Measurements from ENCODE around the gene SIAH2. TPM values are rescaled to one million over a fixed set of nuclear protein-coding genes. Genes with fewer than 3 reads are reported as not detected.

The SIAH2 gene
- total RNA-seq, 1 experiment from 2014 or later, result 117 TPM

DNA sequence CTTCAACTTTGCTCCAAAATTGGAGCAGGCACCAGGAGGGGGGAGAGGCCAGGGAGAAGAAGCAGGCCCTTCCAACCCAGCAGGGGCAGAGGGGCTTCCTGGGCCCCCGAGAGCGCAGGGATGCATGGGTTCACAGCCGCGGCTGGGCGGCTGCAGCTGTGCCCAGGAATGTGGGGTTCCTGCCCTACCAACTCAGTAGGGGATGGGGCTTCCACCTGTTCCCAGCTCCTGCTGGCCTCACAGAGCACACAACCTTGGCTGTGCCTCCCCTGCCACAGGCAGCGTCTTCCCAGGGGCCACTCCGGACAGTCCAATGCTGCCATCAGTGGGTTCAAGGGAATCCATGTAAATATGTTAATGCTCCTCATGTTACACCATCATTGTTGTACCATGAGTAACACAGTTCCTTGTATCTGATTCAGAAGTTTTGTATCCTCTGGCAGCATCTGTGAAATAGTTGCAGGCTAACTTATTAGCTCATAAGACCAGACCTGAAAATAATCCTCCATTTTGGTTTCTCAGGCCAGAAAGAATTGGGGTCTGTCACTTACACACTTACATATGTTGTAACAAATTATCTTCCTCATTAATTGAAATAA is 12.1 kb upstream of the SIAH2 start:
- DNase-seq (ENCODE audit: low spot score), result no peak

DNA sequence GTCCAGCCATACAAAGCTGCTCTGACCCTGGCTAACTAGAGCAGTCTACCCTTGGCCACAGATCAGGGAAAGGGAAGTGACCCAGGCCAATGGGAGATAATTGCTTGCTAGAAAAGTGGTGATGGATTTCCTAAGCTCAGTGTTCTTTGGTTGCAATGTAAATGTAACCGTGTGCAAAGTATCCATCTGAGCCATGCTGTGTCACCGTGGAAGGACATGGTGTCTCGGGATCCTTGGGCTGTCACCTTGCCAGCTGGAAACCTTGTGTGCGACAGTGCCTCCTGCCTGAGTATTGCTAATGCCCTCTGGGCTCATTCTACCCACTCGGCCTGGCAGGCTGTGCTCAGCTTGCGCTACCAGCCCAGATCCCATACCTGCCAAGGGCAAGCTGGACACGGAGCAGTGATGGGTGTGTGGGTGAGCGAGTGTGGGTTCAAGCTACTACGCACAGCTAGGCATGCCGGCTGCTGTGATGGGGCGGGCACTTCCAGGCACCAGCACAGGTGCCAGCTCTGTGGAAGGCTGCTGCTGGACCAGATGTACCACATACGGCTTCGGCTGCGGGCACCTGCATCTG is 10.7 kb upstream of the SIAH2 start:
- DNase-seq (ENCODE audit: low spot score), result no peak

DNA sequence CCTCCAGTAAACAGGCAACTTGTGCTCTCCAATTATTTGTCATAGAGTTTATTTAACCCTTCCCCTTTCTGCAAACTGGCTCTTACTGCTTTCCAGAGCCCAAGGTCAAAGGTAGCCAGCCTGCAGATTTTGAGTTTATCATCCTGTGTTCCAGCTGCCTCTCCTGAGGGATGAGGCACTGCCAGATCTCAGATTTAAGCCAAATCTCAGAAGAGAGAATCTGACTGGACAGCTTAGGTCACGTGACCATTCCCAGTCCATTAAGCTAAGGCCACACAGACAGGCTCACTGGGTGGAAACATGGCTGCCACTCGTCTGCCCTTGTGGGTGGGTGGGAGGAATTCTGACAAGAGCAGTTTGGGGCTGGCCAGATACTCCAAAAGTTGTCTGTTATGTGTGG is 8.6 kb upstream of the SIAH2 start:
- DNase-seq (ENCODE audit: low spot score), result no peak

DNA sequence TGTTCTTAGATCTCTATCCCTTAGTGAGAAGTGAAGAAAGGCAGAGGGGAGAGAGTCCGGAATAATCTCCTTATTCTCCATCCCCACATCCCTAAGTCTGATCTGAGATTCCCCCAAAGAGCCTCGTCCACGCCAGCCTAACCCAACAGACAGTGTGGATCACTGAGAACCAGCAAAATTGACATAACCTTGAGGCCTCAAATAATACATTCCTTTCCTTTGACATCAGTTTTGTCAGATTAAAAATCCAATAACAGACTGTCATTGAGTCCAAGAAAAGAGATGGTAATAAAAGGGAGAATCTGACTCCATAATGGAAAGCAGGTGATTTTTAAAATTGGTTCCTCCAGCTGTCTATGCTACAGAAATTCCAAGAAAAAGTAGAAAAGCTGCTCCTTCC is 7.7 kb upstream of the SIAH2 start:
- no peak for DNase-seq (ENCODE audit: low spot score)

DNA sequence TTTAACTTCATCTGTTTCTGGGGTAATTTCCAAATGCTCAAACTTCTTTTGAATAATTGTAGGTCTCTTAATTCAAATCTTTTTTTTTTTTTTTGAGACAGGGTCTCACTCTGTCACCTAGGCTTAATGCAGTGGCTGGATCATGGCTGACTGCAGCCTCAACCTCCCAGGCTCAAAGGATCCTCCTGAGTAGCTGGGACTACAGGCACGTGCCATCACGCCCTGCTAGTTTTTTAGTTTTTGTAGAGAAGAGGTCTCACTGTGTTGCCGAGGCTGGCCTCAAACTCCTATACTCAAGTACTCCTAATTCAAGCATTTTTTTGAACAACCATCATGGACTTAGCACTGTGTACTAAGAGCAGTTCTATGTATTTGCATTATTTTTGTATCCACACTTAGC is 3.8 kb upstream of the SIAH2 start:
- DNase-seq (ENCODE audit: low spot score), result no peak

DNA sequence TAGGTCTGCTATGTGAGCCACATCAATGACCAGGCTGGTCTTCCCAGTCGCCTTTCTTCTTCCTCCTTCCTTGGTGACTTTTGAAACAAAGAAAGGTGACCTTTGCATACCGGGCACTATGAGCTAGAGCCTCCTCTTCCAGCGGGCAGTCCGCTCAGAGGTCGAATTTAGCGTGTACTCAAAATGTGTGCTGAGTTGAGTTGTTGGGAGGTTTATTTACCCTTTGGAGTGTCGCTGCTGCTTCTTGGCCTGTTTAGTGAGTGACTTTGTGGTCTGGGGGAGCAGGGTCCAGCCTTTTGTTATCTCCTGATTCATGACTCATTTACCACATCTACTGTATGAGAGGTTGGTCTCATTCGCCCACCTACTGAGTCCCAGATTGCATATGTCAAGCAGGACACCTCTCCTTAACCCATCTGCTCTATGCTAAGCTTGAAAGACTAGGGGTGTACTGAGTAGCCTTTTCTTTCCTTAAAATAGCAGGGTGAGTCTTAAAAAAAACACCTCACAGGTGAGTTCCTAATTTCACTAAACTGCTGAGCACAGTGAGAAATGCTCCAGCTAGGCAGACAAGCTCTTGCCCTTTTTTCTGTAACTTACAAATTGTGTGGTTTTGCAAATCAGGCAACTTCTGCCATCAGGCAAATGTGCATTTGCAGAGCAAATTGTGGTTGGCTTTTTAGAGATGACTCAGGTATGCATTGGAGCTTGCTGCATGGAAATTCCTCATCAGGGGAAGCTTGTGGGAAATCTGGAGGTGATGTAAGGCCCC is 3.2 kb upstream of the SIAH2 start:
- DNase-seq (ENCODE audit: low spot score), result no peak

DNA sequence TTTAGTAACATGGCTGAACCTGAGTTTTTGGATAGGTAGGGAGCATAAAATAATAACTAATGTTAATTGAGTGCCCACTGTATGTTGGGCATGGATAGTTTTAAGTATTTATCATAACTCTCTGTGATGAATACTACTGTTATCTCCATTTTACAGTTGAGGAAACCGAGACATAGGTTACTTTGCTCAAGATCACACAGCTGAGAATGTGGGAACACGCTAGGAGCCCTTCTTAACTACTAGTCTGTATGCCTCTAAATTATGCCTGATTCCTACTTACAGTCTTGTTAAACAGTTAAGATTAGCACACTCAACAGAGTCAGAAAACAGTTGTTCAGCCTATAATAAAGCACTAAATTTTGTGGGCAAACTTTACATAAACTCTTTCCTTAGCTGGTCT is 2.0 kb upstream of the SIAH2 start:
- DNase-seq (ENCODE audit: low spot score), result no peak

DNA sequence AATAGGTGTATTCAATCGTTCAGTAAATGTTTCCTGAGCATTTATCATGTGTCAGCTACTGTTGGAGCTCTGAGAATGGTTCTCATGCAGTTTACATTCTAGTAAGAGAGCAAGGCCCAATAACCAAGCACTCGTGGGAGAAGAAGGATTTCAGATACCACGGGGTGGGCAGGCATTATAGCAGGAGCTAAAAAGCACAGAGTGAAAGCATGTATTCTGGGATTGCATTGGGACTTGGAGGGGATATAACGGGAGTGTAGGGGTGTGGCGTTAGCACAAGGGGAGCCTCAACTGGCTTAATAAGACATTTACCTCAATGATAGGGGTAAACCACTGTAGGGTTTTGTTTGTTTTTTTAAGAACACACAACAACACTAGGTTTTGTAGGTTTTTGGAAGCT is 1.6 kb upstream of the SIAH2 start:
- DNase-seq (ENCODE audit: low spot score), result no peak

DNA sequence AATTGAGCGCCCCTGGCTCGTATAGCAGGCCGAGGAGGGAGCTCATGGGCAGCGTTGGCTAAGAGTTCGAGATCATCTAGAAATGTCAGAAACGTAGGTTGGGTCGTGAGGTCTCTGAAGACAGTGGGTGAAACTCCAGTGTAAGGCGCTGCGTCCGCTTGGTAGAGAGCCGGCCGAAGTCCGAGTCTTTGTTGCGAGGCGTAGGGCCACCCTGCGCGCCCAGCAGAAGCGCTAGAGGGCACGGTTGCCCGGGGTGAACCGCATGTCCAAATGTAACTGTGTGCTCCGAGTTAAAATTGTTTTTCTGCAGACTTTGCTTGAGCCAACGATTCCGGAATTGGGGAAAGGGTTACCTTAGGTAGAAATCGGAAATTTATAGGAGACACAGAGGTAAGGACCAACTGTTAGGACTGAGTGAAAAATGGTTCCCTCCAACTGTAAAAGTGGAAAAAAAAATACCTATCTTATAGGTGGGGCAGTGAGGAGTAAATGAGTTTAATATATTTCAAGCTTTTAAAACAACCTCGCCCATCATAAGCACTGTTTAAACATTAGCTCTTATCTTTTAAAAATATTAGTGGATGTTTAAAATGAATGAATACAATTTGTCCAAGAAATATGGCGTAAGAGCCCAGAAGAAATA is 993 bp upstream of the SIAH2 start:
- peak; percentile 89 for DNase-seq (ENCODE audit: low spot score)

DNA sequence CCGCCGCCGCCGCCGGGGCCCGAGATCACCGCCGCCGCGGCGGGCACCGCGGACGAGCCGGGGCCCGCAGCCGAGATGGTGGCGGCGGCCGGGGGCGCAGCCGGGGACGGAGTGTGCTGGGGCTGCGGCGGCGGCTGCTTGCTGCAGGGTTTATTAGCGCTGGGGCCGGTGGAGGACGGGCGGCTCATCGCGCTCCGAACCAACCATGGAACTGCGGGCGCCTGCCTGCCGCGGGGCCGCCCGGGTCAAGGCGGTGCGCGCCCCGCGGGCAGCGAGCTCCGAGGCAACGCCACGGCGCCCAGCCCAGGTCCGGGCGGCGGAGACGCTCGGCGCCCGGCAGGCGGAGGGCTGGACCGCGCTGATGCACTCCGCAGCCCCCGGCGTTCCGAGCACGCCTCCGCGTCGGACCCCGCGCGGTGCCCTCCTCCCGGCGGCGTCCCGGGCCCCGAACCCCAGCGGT is 277 bp downstream of the SIAH2 start:
- DNase-seq (ENCODE audit: low spot score), result no peak

DNA sequence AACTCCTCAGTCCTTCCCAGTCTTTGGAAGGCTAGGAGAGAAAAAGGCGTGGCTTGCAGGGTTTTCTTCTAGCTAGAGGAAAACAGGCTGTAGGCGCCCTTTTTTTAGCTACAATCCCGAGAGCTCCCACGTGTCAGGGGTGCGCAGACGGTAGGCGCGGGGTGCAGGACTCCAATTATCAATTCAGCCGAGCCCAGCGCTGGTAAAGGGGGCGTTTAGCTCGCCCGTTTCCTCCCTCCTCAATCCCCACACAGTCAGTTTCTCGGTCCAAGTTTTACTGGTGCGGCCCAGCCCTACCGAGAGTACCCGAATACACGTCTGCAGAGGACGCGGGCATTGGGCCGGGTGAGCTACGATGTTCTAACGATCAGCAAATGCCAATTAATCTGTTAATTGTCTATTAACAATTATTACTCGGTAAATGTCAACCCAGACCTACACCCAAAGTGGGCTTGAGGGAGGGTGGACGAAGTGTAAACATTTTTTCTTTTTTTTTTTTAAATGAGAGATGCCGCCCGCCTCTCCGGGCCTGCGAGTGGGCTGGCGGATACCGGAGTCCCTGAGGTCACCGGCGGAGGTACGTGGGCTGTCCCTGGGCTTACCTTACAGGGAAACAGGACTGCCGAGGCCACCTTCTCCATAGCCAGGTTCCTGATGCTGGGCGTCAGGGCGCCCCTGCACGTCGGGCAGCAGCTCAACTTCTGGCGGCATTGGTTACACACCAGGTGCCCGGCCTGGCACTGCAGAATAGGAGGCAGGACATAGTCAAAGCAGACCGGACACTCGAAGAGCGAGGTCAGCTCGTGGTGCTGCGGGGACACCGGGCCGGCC is 923 bp downstream of the SIAH2 start:
- DNase-seq (ENCODE audit: low spot score), result peak; percentile 79

DNA sequence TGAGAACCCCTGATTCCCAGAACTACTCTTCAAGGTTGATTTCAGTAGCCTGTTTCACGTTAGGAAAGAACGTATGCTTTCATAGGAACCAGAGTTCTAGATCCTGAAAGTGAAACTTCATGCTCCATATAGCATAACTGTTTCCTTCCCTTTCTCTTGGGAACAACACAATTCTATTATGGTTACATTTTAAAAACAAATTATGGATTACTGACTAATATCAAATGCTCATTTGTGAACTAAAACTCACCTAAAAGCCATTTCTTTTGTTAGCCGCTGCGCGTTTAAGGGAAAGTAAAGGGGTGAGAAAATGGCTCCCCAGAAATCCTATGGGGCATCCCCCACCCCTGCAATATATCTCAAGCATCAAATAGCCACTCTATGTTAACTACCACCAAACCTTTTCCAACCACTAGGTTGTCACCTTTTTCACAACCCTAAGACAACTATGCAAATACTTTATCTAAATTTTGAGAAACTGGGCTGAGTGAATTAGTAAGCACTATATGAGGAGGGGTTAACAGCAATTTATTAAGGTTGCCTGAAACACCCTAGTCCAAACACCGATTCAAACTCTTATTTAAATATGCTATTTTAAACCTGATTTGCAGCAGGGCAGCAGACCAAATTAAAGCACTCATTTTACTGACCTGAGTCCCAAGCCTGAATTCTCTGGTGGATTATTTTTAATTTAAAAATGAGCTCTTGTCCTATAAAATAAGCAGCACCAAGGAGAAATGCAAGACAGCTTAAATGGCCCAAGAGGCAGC is 2.4 kb downstream of the SIAH2 start:
- peak; percentile 23 for DNase-seq (ENCODE audit: low spot score)

DNA sequence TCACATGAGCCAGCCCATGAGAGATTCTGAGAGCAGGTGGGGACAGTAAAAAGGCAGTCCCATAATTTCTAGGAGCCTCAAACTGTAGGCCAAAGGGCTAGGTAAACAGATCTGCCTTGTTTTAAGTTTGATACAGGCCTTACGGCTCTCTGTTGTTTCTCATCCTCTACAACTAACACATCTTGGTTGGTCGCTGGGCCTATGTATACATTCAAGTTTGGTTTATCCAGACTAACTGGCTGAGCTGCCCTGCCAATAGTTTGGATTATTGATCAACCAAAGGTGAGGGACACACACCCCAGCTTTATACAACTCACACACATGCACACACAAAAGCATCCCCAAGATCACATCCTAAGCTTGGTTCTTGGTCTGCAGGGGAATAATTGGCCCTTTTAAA is 3.0 kb downstream of the SIAH2 start:
- DNase-seq (ENCODE audit: low spot score), result peak; percentile 42

DNA sequence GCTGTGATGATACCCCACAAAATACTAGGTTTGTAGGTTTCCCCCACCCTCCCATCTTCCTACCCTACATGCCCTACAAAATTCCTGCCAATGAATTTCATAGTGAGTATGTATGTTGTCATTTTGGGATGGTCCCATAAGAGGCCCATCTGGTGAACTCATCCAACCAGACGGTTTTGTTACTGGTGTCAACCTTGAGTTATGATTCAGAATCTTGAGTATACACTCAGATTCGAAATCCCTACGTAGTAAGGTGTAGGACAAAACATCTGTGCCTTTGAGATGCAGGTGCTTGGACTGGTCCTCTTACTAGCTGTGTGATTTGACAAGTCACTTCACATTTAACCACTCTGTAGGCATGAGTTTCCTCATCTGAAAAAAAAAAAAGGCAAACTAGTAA is 3.6 kb downstream of the SIAH2 start:
- peak; percentile 7 for DNase-seq (ENCODE audit: low spot score)

DNA sequence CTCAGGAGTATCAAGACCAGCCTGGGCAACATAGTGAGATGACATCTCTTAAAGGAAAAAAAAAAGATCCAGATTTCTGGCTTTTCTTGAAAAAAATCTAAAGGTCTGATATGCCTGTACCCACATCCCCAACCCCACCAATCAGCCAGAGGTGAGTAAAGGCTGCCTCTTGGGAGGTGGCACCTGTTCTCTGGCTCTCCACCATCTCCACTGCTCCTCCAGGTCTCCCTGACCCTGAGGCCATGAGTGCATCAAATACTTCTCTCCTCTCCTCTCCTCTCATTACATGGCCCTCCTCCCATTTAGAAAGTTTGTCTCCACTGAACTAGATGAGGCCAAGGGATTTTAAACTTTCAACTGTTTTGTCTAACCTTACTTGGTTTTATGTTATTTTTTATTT is 5.2 kb downstream of the SIAH2 start:
- DNase-seq (ENCODE audit: low spot score), result no peak

DNA sequence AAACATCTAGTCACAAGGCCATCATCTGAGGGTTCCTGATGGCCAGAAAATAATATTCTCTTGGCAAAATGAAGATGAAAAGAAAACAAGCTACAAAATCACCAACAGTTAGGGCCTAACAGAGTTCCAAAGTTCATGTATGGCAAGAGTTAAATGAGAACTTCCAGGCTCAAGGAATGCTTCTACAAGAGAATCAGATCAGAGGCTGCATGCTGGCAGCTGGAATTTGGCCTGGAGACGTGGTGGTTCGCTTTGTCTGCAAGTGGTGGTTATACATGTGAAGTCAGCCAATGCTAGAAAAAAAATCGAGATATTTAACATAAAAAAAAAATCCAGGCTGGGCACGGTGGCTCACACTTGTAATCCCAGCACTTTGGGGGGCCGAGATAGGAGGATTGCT is 5.6 kb downstream of the SIAH2 start:
- DNase-seq (ENCODE audit: low spot score), result no peak

DNA sequence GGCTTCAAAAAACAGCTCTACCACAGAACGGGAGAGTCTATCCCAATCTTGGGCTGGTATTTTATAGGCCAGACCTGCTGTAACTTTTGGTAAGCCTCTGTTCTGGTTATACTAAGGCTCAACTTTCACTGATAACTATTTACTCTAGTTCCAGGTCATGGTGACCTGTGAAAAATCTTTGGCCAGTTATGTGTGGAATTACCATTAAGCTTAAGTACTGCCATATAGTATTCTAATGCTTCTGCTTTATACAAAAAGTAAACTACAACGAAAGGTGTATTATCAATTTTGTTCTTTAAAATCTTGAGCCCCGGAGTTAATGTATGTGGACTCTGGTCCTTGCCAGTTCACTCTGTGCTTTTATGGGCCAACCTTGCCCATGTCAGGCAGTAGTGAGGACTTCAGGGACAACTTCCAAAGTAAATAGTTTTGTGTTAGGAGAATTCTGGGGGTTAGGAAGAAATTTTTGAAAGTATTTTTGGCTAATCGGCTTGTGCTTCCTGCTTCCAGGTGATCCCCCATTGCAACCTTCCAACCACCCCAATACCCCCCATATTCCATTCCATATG is 6.4 kb downstream of the SIAH2 start:
- DNase-seq (ENCODE audit: low spot score), result no peak

DNA sequence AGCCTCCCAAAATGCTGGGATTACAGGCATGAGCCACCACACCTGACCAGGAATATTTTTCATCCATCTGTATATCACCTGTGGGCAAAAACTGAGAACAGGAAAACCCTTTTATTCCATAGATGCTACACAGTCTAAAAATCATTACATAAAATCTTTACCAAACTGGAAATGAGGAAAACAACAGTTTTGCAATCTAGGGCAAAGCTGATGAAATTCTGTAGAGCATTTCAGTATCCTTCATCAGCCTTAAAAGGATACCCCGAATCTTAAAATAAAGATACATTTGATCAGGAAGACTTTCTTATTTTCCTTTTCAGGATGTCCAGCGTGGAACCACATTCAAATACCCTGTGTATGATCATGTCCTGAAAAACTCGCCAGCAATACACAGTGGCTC is 7.1 kb downstream of the SIAH2 start:
- no peak for DNase-seq (ENCODE audit: low spot score)

DNA sequence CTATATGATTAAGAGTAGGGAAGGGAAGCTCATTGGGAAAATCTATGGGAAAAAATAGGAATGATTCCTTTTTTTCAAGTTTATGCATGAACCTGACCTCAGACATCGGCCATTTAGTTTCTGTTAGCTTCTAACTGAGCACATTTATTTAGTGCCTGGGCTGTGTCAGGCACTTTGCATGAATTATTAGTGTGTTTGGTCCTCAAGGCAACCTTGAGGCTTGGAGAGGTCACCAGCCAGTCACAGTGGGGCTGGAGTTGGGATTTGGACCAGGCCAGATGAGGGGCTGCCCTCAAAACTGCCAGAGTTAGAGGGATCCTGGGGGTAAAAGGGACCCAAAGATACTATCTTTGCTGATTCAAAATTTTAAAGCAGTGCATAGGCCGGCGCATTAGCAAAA is 8.1 kb downstream of the SIAH2 start:
- DNase-seq (ENCODE audit: low spot score), result no peak

DNA sequence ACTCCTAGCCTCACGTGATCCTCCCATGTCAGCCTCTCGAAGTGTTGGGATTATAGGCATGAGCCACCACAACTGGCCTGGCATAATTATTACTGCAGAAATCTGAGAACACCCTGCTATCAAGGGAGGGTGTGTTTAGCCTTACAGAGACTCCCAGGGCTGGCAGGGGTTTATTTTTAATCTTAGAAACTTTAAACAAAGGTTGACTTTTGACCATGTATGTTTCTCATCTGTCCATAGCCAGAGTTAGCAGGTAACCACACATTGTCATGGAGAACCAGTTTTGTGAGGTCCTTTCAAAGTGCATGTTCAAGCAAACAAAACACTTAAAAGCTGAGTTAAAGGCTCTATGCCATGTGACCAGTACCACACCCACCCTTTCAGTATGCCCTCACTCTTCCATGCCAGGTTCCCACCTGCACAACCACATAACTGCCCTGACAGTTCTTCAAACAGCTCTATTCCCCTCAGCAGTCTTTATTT is 11.1 kb downstream of the SIAH2 start:
- DNase-seq (ENCODE audit: low spot score), result peak; percentile 59

Measured in HT-29 (cell line).